Heart right ventricle (tissue), 16 donors: ENCODE measurements around the gene CAST. TPM values are rescaled to one million over a fixed set of nuclear protein-coding genes. Genes with fewer than 3 reads are reported as not detected.
"Not testable (repeated sequence)": the region's sequence is repeated elsewhere in the genome, so short reads cannot be mapped to it uniquely, and the experiment has no call there.

Experiments used
- ATAC-seq, 8 donors: fragments of 200-7000 bp; cut with Tn5 transposase; one replicate each; pipeline ENCODE4 v1.9.1; 2020; ENCODE audit warnings: mild to moderate bottlenecking in 8 of 8, moderate library complexity in 8 of 8, moderate number of reproducible peaks in 1 of 8
- DNase-seq, 2 donors: peaks; one replicate each; pipeline ENCODE4 v3.0.0-alpha.2; 2020
- H3K27ac ChIP-seq, 10 donors: fragments of 200-600 bp; sonication (generic) in 2 of 10; one replicate each; pipeline versions ENCODE4 v1.5.0 to v1.8.0; 2020 to 2022; ENCODE audit warnings: mild to moderate bottlenecking in 3 of 10
- H3K27me3 ChIP-seq, 7 donors: fragments of 200-600 bp; one replicate each; pipeline ENCODE4 v1.8.0; 2021 to 2022; ENCODE audit warnings: mild to moderate bottlenecking in 2 of 7
- H3K36me3 ChIP-seq, 9 donors: fragments of 200-600 bp; sonication (generic) in 1 of 9; one replicate each; pipeline versions ENCODE4 v1.5.0 to v1.8.0; 2020 to 2022; ENCODE audit warnings: mild to moderate bottlenecking in 2 of 9
- H3K4me1 ChIP-seq, 9 donors: fragments of 200-600 bp; sonication (generic) in 1 of 9; one replicate each; pipeline versions ENCODE4 v1.5.0 to v1.8.0; 2020 to 2022; ENCODE audit warnings: mild to moderate bottlenecking in 4 of 9
- H3K4me3 ChIP-seq, 10 donors: fragments of 200-600 bp; sonication (generic) in 2 of 10; one replicate each; pipeline versions ENCODE4 v1.5.0 to v1.8.0; 2020 to 2022; ENCODE audit warnings: mild to moderate bottlenecking in 7 of 10, moderate library complexity in 2 of 10
- H3K9me3 ChIP-seq, 11 donors: fragments of 200-600 bp in 10 of 11; sonication (generic) in 2 of 11; one replicate each; pipeline versions ENCODE4 v1.5.0 to v1.8.0; 2013 to 2022; ENCODE audit warnings: mild to moderate bottlenecking in 2 of 11, control low read depth in 1 of 11, moderate library complexity in 1 of 11
- CTCF ChIP-seq, 9 donors: fragments of 200-600 bp; sonication (generic) in 2 of 9; IDR thresholded peaks; one replicate each; pipeline versions ENCODE4 v1.5.0 to v1.8.0; 2021 to 2022; ENCODE audit warnings: antibody characterized with exemption in 9 of 9, mild to moderate bottlenecking in 5 of 9, moderate library complexity in 1 of 9
- WGBS, 2 donors: extraction: QIAGEN DNeasy Blood & Tissue Kit; methylation state at CpG; one replicate each; pipeline ENCODE4 v1.1.7; 2013; ENCODE audit warnings: inconsistent platforms in 1 of 2; 5-methylcytosine and 5-hydroxymethylcytosine counted together
- intact Hi-C, 10 donors: fragments of 100-400 bp; cut with DNase I; formaldehyde crosslinking; loops; one replicate each; pipeline versions ENCODE4 v1.11.1 to v1.14.2; 2022
- polyA plus RNA-seq, 2 donors: library from polyadenylated mRNA; stranded (reverse); fragments of 200-250 nt; gene quantifications; one replicate each; pipeline ENCODE4 v1.2.3, GENCODE V29; 2013
- total RNA-seq, 10 donors: library from RNA; stranded (reverse); fragmentation: NEBNext Ultra II Directional in 3 of 10; extraction: Animal tissue kit (Norgen Biotek cat#: 25700) in 3 of 10; gene quantifications; one replicate each; pipeline versions ENCODE4 v1.2.1 to v1.2.4, GENCODE V29; 2021 to 2023
- donor health status: Arrhythmogenic right ventricular cardiomyopathy.
- donor health status: ischemic (EF 13 %, LVEDD 7.1; RV severe dilation, severe dysfunction).
- donor health status: healthy with polysubstance abuse.
- donor health status: DM: no; HTN: yes; CAD: no.
- donor health status: DM: no; HTN: no; CAD: no.
- donor health status: ischemic (EF 25% LVEDD 6.9; RV normal size, moderate dysfunction).
- donor health status: ischemic (EF 25% LVEDD 5.7; RV mildly dilated, moderate dysfunction).
- donor health status: healthy.
- donor health status: DM: yes; HTN: yes; CAD: no.
- donor health status: Ischemic cardiomyopathy.
- donor health status: ischemic (EF 35%, LVEDD 5.7; RV mildly dilated, moderate dysfunction).
- donor health status: nonischemic (EF 11% LVEDD 7.7; RV severe dilation, severe dysfunction).
- donor health status: DM: yes; HTN: yes; CAD: no.
- donor health status: PGD.
- donor health status: ischemic (EF 29% LVEDD 5.4; RV normal size, mild dysfunction).
- donor health status: nonischemic (EF 23%, LVEDD 6.1; RV moderate dilation, normal function).

Gene CAST
- total and polyA plus RNA-seq, 12 donors: 174 to 783 (median 488) TPM

DNA sequence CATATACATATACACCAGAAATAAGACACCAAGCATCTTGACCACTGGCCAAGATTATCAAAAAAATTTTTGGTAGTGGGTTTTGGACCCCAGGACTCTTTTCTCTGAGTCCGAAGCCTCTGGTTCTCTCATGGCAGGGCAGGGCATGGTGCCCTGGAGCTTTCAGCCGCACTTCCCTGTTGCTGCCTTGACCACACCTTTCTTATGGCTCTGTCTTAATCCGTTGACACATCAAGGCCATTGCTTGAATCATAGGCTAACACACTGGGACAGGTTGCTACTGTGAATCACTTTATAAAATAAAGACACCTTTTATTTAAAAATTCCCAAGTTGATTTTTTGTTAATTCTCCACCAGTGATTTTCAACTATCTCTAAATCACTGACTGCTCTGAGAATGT lies 45.4 kb upstream of the CAST start:
- no peak for TF ChIP-seq CTCF (IDR thresholded peaks at IDR 0.05)
- intact Hi-C loops: loop anchor here in 8 of 10 donors (5.0 to 10.0 kb wide), 10 partner anchors 40 to 548 kb away; partner anchors contain the start of genes CAST (in 1 of the 8) and LIX1 (in 1 of the 8)
- WGBS, 2 donors: 93 to 94% methylated on average over 3 of the region's 3 CpGs
- Histone ChIP-seq H3K36me3 (no peaks in the 10 kb centered on the region), H3K4me1 (peaks cover 0 to 33% (median 22%) of the 10 kb centered on the region in 9 donors), H3K4me3 (no peak overlapping the region), H3K27ac (no peak overlapping the region), H3K9me3 (peaks cover 0 to 8% (median 0%) of the 10 kb centered on the region in 11 donors), H3K27me3 (no peaks in the 10 kb centered on the region)
- DNase-seq (no peak), ATAC-seq (no peak)

- ATAC-seq, H3K27me3 ChIP-seq, DNase-seq, H3K9me3 ChIP-seq, H3K27ac ChIP-seq, H3K4me3 ChIP-seq, H3K36me3 ChIP-seq: not testable (repeated sequence)
- 95 to 97% methylated on average over 30 of the region's 30 CpGs for WGBS, 2 donors
- intact Hi-C loops: loop anchor here in 8 of 10 donors (5.0 to 10.0 kb wide), 10 partner anchors 39 to 546 kb away; partner anchors contain the start of genes CAST (in 1 of the 8) and LIX1 (in 1 of the 8)
- H3K4me1 ChIP-seq: peaks cover 0 to 37% (median 20%) of the 10 kb centered on the region in 9 donors
These were observed 43.7 kb upstream of the CAST start for GRCh38 chr5:96618311-96619016.

GRCh38 chr5:96619946-96620345 lies 42.2 kb upstream of the CAST start:
- Histone ChIP-seq H3K9me3 (peaks cover 0 to 8% (median 0%) of the 10 kb centered on the region in 11 donors), H3K27me3 (no peaks in the 10 kb centered on the region), H3K27ac (peak overlapping the region in 1 of 10 donors; percentile 45), H3K36me3 (no peaks in the 10 kb centered on the region), H3K4me1 (peaks cover 0 to 23% (median 5%) of the 10 kb centered on the region in 9 donors), H3K4me3 (no peak overlapping the region)
- intact Hi-C loops: loop anchor here in 8 of 10 donors (5.0 to 10.0 kb wide), 11 partner anchors 37 to 545 kb away; partner anchors contain the start of genes LIX1 (in 2 of the 8) and CAST (in 1 of the 8)
- DNase-seq: no peak
- no peak for TF ChIP-seq CTCF (IDR thresholded peaks at IDR 0.05)
- peak in 5 of 8 donors; percentile 49 to 76 (median 60) for ATAC-seq
- WGBS, 2 donors: 44 to 63% methylated on average over 2 of the region's 2 CpGs

- H3K4me3 ChIP-seq: no peak overlapping the region
- no peak overlapping the region for H3K27ac ChIP-seq
- WGBS, 2 donors: 68 to 76% methylated on average over 3 of the region's 3 CpGs
- no peaks in the 10 kb centered on the region for H3K27me3 ChIP-seq
- no peaks in the 10 kb centered on the region for H3K9me3 ChIP-seq
- no peaks in the 10 kb centered on the region for H3K36me3 ChIP-seq
- intact Hi-C loops: loop anchor here in 2 of 10 donors (5.0 to 10.0 kb wide), 2 partner anchors 113 to 520 kb away; partner anchors contain the start of gene LIX1 (in 1 of the 2)
- ATAC-seq (no peak), DNase-seq (no peak)
- no peak for TF ChIP-seq CTCF (IDR thresholded peaks at IDR 0.05)
- H3K4me1 ChIP-seq: peaks cover 0 to 12% (median 0%) of the 10 kb centered on the region in 9 donors
These were observed 37.6 kb upstream of the CAST start for GRCh38 chr5:96624596-96624995.
